Activated CD4-positive, CD25-positive, alpha-beta regulatory T cell treated with anti-CD3 and anti-CD28 coated beads, Interleukin-2, amount 50 U/mL, for 72 hours (primary cell): ENCODE results near the gene MCRIP2.
A peak's percentile ranks its signal among the peaks of the same experiment; 100 is the strongest.

ENCODE experiments used
- DNase-seq: peaks from one replicate; pipeline ENCODE4 v3.0.0; 2021

MCRIP2 gene

GRCh38 chr16:649631-650030 is 8.0 kb downstream of the MCRIP2 start:
- no peak for DNase-seq

GRCh38 chr16:651844-652243 is 10.2 kb downstream of the MCRIP2 start:
- no peak for DNase-seq

GRCh38 chr16:652454-653305 is 11.1 kb downstream of the MCRIP2 start:
- DNase-seq: no peak

- DNase-seq: no peak
These were observed 12.4 kb downstream of the MCRIP2 start for GRCh38 chr16:654034-654433.

GRCh38 chr16:657487-657886 is 15.9 kb downstream of the MCRIP2 start:
- no peak for DNase-seq

- no peak for DNase-seq
These were observed 17.3 kb downstream of the MCRIP2 start for GRCh38 chr16:658679-659571.

- no peak for DNase-seq
These were observed 18.0 kb downstream of the MCRIP2 start for GRCh38 chr16:659618-660017.

GRCh38 chr16:660132-660458 is 18.5 kb downstream of the MCRIP2 start:
- DNase-seq: no peak

- DNase-seq: peak; percentile 70
These were observed 19.0 kb downstream of the MCRIP2 start for GRCh38 chr16:660459-661183.

GRCh38 chr16:661184-661821 is 19.7 kb downstream of the MCRIP2 start:
- no peak for DNase-seq

GRCh38 chr16:662095-662494 is 20.5 kb downstream of the MCRIP2 start:
- DNase-seq: no peak

GRCh38 chr16:662597-662996 is 21.0 kb downstream of the MCRIP2 start:
- DNase-seq: no peak

- DNase-seq: no peak
These were observed 24.9 kb downstream of the MCRIP2 start for GRCh38 chr16:666572-666971.

GRCh38 chr16:667113-667779 is 25.6 kb downstream of the MCRIP2 start:
- DNase-seq: no peak

GRCh38 chr16:667780-668518 is 26.3 kb downstream of the MCRIP2 start, which contains the start of gene RHOT2:
RHOT2 (plus strand) TSS chr16:668132; CDS start chr16:668200, 68 bp downstream.
- peak; percentile 97 for DNase-seq

- DNase-seq: no peak
These were observed 27.0 kb downstream of the MCRIP2 start for GRCh38 chr16:668519-669171.

GRCh38 chr16:669666-670065 is 28.0 kb downstream of the MCRIP2 start:
- no peak for DNase-seq

- DNase-seq: no peak
These were observed 29.1 kb downstream of the MCRIP2 start for GRCh38 chr16:670485-671352.

- DNase-seq: no peak
These were observed 29.9 kb downstream of the MCRIP2 start for GRCh38 chr16:671353-672131.
